MCF 10A (cell line): ENCODE results near the gene TNRC6B. TPM values are rescaled to one million over a fixed set of nuclear protein-coding genes. Genes with fewer than 3 reads are reported as not detected.
"Not testable (repeated sequence)": the region's sequence is repeated elsewhere in the genome, so short reads cannot be mapped to it uniquely, and the experiment has no call there.

Source experiments
- BruUV-seq: library from RNA; stranded (reverse); fragments of 400-500 nt; replicated peaks from 2 replicates; lab custom pipeline; 2021; lab: Mats Ljungman, UMichigan
- CTCF ChIA-PET: fragments of 300-600 bp; sonication (Branson Sonifier 250); formaldehyde crosslinking; extraction: SDS; loops from one replicate; lab custom pipeline; 2021; ENCODE audit warnings: antibody characterized with exemption, inconsistent platforms; lab: Yijun Ruan, JAX
- POLR2A ChIA-PET: fragments of 300-600, 350-650 bp; sonication (Branson Sonifier 250); formaldehyde crosslinking; extraction: SDS; loops from one replicate; lab custom pipeline; 2020; ENCODE audit warnings: antibody characterized with exemption, inconsistent platforms; lab: Yijun Ruan, JAX
- DNase-seq: peaks from one replicate; pipeline ENCODE4 v3.0.0-alpha.2; 2018; ENCODE audit not compliant: unreplicated experiment
- H3K27ac Mint-ChIP-seq: one replicate; pipeline ENCODE4 v1.8.0; 2022; ENCODE audit warnings: mild to moderate bottlenecking, low read depth, mixed read lengths; ENCODE audit not compliant: unreplicated experiment
- H3K27me3 Mint-ChIP-seq: one replicate; pipeline ENCODE4 v1.8.0; 2022; ENCODE audit warnings: mixed read lengths; ENCODE audit not compliant: insufficient read depth, unreplicated experiment
- H3K36me3 Mint-ChIP-seq: one replicate; pipeline ENCODE4 v1.8.0; 2022; ENCODE audit warnings: mild to moderate bottlenecking, moderate library complexity, mixed read lengths; ENCODE audit not compliant: insufficient read depth, unreplicated experiment
- H3K4me1 Mint-ChIP-seq: one replicate; pipeline ENCODE4 v1.8.0; 2022; ENCODE audit warnings: mixed read lengths; ENCODE audit not compliant: insufficient read depth, unreplicated experiment
- H3K4me3 Mint-ChIP-seq: one replicate; pipeline ENCODE4 v1.8.0; 2022; ENCODE audit warnings: mild to moderate bottlenecking, moderate library complexity, mixed read lengths; ENCODE audit not compliant: unreplicated experiment
- H3K9me3 Mint-ChIP-seq: one replicate; pipeline ENCODE4 v1.8.0; 2022; ENCODE audit warnings: mixed read lengths; ENCODE audit not compliant: unreplicated experiment
- CTCF ChIP-seq: fragments of 200-600 bp; IDR thresholded peaks from one replicate; pipeline ENCODE4 v1.8.0; 2022; ENCODE audit warnings: antibody characterized with exemption, mild to moderate bottlenecking; ENCODE audit not compliant: unreplicated experiment
- intact Hi-C: fragments of 100-400 bp; cut with micrococcal nuclease; formaldehyde crosslinking; loops from 2 replicates; pipeline ENCODE4 v1.14.1; 2022
- total RNA-seq: library from RNA; stranded (reverse); gene quantifications from 2 replicates; pipeline ENCODE4 v1.2.3, GENCODE V29; 2022

The TNRC6B gene
- total RNA-seq, 1 experiment from 2014 or later, result 27.1 TPM

- intact Hi-C loops, result no loop called here
- no peaks in the 10 kb centered on the region for H3K27me3 Mint-ChIP-seq
- no peak for DNase-seq
- H3K4me1 Mint-ChIP-seq, result no peaks in the 10 kb centered on the region
- POLR2A ChIA-PET, result interaction anchor here (0.9 kb wide), 1 partner anchor 10 kb away, joined by 3 read pairs; no protein-coding TSS in a partner anchor
- H3K4me3 Mint-ChIP-seq, result no peak overlapping the region
- no peak overlapping the region for H3K27ac Mint-ChIP-seq
- peaks cover 71% of the 10 kb centered on the region for H3K36me3 Mint-ChIP-seq
- H3K9me3 Mint-ChIP-seq, result no peaks in the 10 kb centered on the region
- BruUV-seq, result no TSS peak
- no peak for TF ChIP-seq CTCF
- CTCF ChIA-PET, result no interaction called here
These were observed 131.4 kb downstream of the TNRC6B start for GRCh38 chr22:40308999-40309573.

GRCh38 chr22:40309631-40310030 is 131.9 kb downstream of the TNRC6B start:
- H3K27ac Mint-ChIP-seq, result no peak overlapping the region
- POLR2A ChIA-PET, result interaction anchor here (0.5 to 0.9 kb wide), 2 partner anchors 11 to 315 kb away, joined by 3 read pairs; partner anchors contain the start of gene FAM83F
- CTCF ChIA-PET, result no interaction called here
- intact Hi-C loops, result no loop called here
- H3K36me3 Mint-ChIP-seq, result peaks cover 73% of the 10 kb centered on the region
- no peaks in the 10 kb centered on the region for H3K4me1 Mint-ChIP-seq
- H3K9me3 Mint-ChIP-seq, result no peaks in the 10 kb centered on the region
- no peak for TF ChIP-seq CTCF
- DNase-seq, result no peak
- no peak overlapping the region for H3K4me3 Mint-ChIP-seq
- H3K27me3 Mint-ChIP-seq, result no peaks in the 10 kb centered on the region
- no TSS peak for BruUV-seq

- Mint-ChIP-seq H3K9me3 (no peaks in the 10 kb centered on the region), H3K36me3 (peaks cover 78% of the 10 kb centered on the region), H3K4me1 (no peaks in the 10 kb centered on the region), H3K27ac (no peak overlapping the region), H3K4me3 (no peak overlapping the region), H3K27me3 (no peaks in the 10 kb centered on the region)
- ChIA-PET CTCF (no interaction called here), POLR2A (interaction anchor here (0.5 kb wide), 1 partner anchor 315 kb away, joined by 3 read pairs; the partner anchor contains the start of gene FAM83F)
- TF ChIP-seq CTCF, result no peak
- intact Hi-C loops, result no loop called here
- no TSS peak for BruUV-seq
- DNase-seq, result no peak
These were observed 132.5 kb downstream of the TNRC6B start for GRCh38 chr22:40310081-40310767.

- intact Hi-C loops, result no loop called here
- peaks cover 83% of the 10 kb centered on the region for H3K36me3 Mint-ChIP-seq
- no TSS peak for BruUV-seq
- H3K27ac Mint-ChIP-seq, result no peak overlapping the region
- H3K4me1 Mint-ChIP-seq, result no peaks in the 10 kb centered on the region
- no peak overlapping the region for H3K4me3 Mint-ChIP-seq
- TF ChIP-seq CTCF, result no peak
- CTCF ChIA-PET, result no interaction called here
- no peaks in the 10 kb centered on the region for H3K27me3 Mint-ChIP-seq
- no peak for DNase-seq
- POLR2A ChIA-PET, result interaction anchor here (0.6 kb wide), 1 partner anchor 13 kb away, joined by 3 read pairs; no protein-coding TSS in a partner anchor
- no peaks in the 10 kb centered on the region for H3K9me3 Mint-ChIP-seq
These were observed 133.0 kb downstream of the TNRC6B start for GRCh38 chr22:40310768-40311120.

- peaks cover 87% of the 10 kb centered on the region for H3K36me3 Mint-ChIP-seq
- ChIA-PET POLR2A (interaction anchor here (0.7 kb wide), 1 partner anchor 20 kb away, joined by 4 read pairs; no protein-coding TSS in a partner anchor), CTCF (interaction anchor here (0.7 kb wide), 1 partner anchor 43 kb away, joined by 3 read pairs; no protein-coding TSS in a partner anchor)
- H3K27ac Mint-ChIP-seq, H3K27me3 Mint-ChIP-seq, H3K4me1 Mint-ChIP-seq, H3K9me3 Mint-ChIP-seq, BruUV-seq, intact Hi-C loops, H3K4me3 Mint-ChIP-seq, DNase-seq: not testable (repeated sequence)
These were observed 133.9 kb downstream of the TNRC6B start for GRCh38 chr22:40311646-40312045.
